CD14-positive monocyte (primary cell): ENCODE measurements around the gene SNX4. TPM values are rescaled to one million over a fixed set of nuclear protein-coding genes. Genes with fewer than 3 reads are reported as not detected.
"Not testable (repeated sequence)": the region's sequence is repeated elsewhere in the genome, so short reads cannot be mapped to it uniquely, and the experiment has no call there.

Experiments used
- DNase-seq, 3 donors: peaks; one replicate each; pipeline ENCODE4 v3.0.0-alpha.2; 2011 to 2022
- H2AFZ ChIP-seq: 2 replicates; pipeline ENCODE4 v1.6.0; 2012; ENCODE audit warnings: mild to moderate bottlenecking, low read depth, low read length, inconsistent platforms; ENCODE audit not compliant: insufficient read depth, poor library complexity, severe bottlenecking
- H3K27ac ChIP-seq, 2 donors: 1 replicate in 1 of 2; 2 replicates in 1 of 2; pipeline ENCODE4 v1.5.1; 2012 to 2013; ENCODE audit warnings: low read length in 2 of 2, control low read depth in 1 of 2, inconsistent platforms in 1 of 2, low read depth in 1 of 2, mild to moderate bottlenecking in 1 of 2
- H3K27me3 ChIP-seq, 2 donors: one replicate each; pipeline versions ENCODE4 v1.6.0 to v1.6.1; 2011 to 2013; ENCODE audit warnings: low read length in 2 of 2; ENCODE audit not compliant: control insufficient read depth in 2 of 2, insufficient read depth in 2 of 2
- H3K36me3 ChIP-seq, 2 donors: replicated peaks in 1 of 2; 1 replicate in 1 of 2; 2 replicates in 1 of 2; pipeline versions ENCODE4 v1.5.1 to v1.6.1; 2012 to 2013; ENCODE audit warnings: low read length in 2 of 2, control low read depth in 1 of 2, inconsistent platforms in 1 of 2, mild to moderate bottlenecking in 1 of 2; ENCODE audit not compliant: insufficient read depth in 2 of 2, control insufficient read depth in 1 of 2
- H3K4me1 ChIP-seq, 2 donors: 1 replicate in 1 of 2; 2 replicates in 1 of 2; pipeline versions ENCODE4 v1.5.1 to v1.6.1; 2012 to 2013; ENCODE audit warnings: low read length in 2 of 2, control low read depth in 1 of 2, inconsistent platforms in 1 of 2, mild to moderate bottlenecking in 1 of 2, moderate library complexity in 1 of 2; ENCODE audit not compliant: insufficient read depth in 2 of 2, control insufficient read depth in 1 of 2
- H3K4me2 ChIP-seq: replicated peaks from 2 replicates; pipeline ENCODE3; 2012; ENCODE audit warnings: low read length, moderate library complexity, mild to moderate bottlenecking; ENCODE audit not compliant: poor library complexity, severe bottlenecking; ENCODE audit errors: extremely low read depth
- H3K4me3 ChIP-seq, 3 experiments: fragments of 200-600 bp in 1 of 3; sonication (generic) in 1 of 3; replicated peaks in 1 of 3; 1 replicate in 2 of 3; 2 replicates in 1 of 3; pipeline ENCODE4 v1.5.1; 2011 to 2013; ENCODE audit warnings: low read length in 3 of 3, mild to moderate bottlenecking in 3 of 3, control low read depth in 2 of 3, low read depth in 2 of 3, inconsistent platforms in 1 of 3, moderate library complexity in 1 of 3
- H3K79me2 ChIP-seq: 2 replicates; pipeline ENCODE4 v1.6.0; 2012; ENCODE audit warnings: mild to moderate bottlenecking, control low read depth, inconsistent platforms, low read length, moderate library complexity; ENCODE audit not compliant: insufficient read depth
- H3K9ac ChIP-seq: 2 replicates; pipeline ENCODE4 v1.6.0; 2017; ENCODE audit warnings: low read length, mild to moderate bottlenecking; ENCODE audit not compliant: insufficient read depth, poor library complexity, severe bottlenecking
- H3K9me3 ChIP-seq, 2 donors: replicated peaks in 1 of 2; 1 replicate in 1 of 2; 2 replicates in 1 of 2; pipeline versions ENCODE4 v1.5.1 to v1.6.1; 2012 to 2013; ENCODE audit warnings: low read length in 2 of 2, control low read depth in 1 of 2; ENCODE audit not compliant: control insufficient read depth in 1 of 2, insufficient read depth in 1 of 2
- H4K20me1 ChIP-seq: 2 replicates; pipeline ENCODE4 v1.6.0; 2012; ENCODE audit warnings: mild to moderate bottlenecking, low read length, control low read depth, moderate library complexity; ENCODE audit not compliant: insufficient read depth
- H3K27ac Mint-ChIP-seq, 7 donors: one replicate each; pipeline ENCODE4 v1.8.0; 2020; ENCODE audit warnings: mild to moderate bottlenecking in 7 of 7, mixed read lengths in 7 of 7, moderate library complexity in 6 of 7, inconsistent platforms in 2 of 7
- H3K27me3 Mint-ChIP-seq, 3 donors: one replicate each; pipeline ENCODE4 v1.8.0; 2021 to 2022; ENCODE audit warnings: low read depth in 3 of 3, mild to moderate bottlenecking in 3 of 3, mixed read lengths in 3 of 3, moderate library complexity in 3 of 3, inconsistent platforms in 1 of 3
- H3K36me3 Mint-ChIP-seq, 2 donors: one replicate each; pipeline ENCODE4 v1.8.0; 2020; ENCODE audit warnings: mixed read lengths in 2 of 2, inconsistent platforms in 1 of 2, mild to moderate bottlenecking in 1 of 2
- H3K4me1 Mint-ChIP-seq: one replicate; pipeline ENCODE4 v1.8.0; 2020; ENCODE audit warnings: mild to moderate bottlenecking, mixed read lengths
- H3K4me3 Mint-ChIP-seq, 2 donors: one replicate each; pipeline ENCODE4 v1.8.0; 2020; ENCODE audit warnings: mild to moderate bottlenecking in 2 of 2, mixed read lengths in 2 of 2, moderate library complexity in 1 of 2
- H3K9me3 Mint-ChIP-seq, 7 donors: one replicate each; pipeline ENCODE4 v1.8.0; 2020 to 2022; ENCODE audit warnings: mixed read lengths in 7 of 7, mild to moderate bottlenecking in 6 of 7, moderate library complexity in 6 of 7, inconsistent platforms in 2 of 7
- WGBS: methylation state at CpG from one replicate; pipeline ENCODE4 v1.1.5; 2013; ENCODE audit warnings: missing lambda C conversion rate; ENCODE audit not compliant: insufficient coverage; 5-methylcytosine and 5-hydroxymethylcytosine counted together
- intact Hi-C, 2 donors: fragments of 100-400 bp; cut with micrococcal nuclease; formaldehyde crosslinking; loops; one replicate each; pipeline versions ENCODE4 v1.15.0 to v1.15.1; 2023
- polyA plus RNA-seq, 3 donors: library from polyadenylated mRNA; depleted of rRNA in 1 of 3; unstranded in 2 of 3; stranded (reverse) in 1 of 3; fragments of 300-500 nt in 2 of 3; fragments of >200 nt in 1 of 3; fragmentation: Illumina TruSeq in 2 of 3; gene quantifications; 1 replicate in 2 of 3; 2 replicates in 1 of 3; pipeline ENCODE4 v1.2.3, GENCODE V29; 2012 to 2021
- TF ChIP-seq, protein P1 (sequence below): fragments of 200-600 bp; IDR thresholded peaks from one replicate; pipeline ENCODE4 v1.8.0; 2022; ENCODE audit warnings: antibody characterized with exemption, mild to moderate bottlenecking

SNX4 gene
- polyA plus RNA-seq, 3 donors: 6.8 to 51.5 (median 40.8) TPM

DNA sequence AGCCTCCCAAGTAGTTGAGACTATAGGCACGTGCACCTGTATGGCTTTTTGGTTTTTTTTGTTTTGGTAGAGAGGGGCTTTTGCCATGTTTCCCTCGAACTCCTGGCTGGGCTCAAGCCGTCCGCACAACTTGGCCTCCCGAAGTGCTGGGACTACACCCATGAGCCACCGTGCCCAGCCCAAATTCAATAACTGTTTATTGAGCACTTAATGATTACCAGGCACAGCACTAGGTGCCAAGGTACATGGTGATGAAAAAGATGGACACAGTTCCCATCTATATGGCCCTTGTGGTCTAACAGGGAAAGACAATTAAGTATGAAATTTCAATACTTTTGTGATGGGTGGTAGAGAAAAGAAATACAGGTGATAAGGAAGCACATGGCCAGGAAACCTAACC is 109.1 kb downstream of the SNX4 start:
- Histone ChIP-seq H3K9me3 (no peaks in the 10 kb centered on the region), H4K20me1 (no peaks in the 10 kb centered on the region), H3K4me1 (no peaks in the 10 kb centered on the region), H3K27ac (no peak overlapping the region), H3K9ac (no peak overlapping the region), H3K4me3 (no peak overlapping the region), H3K27me3 (no peaks in the 10 kb centered on the region), H3K79me2 (no peaks in the 10 kb centered on the region), H2AFZ (no peak overlapping the region), H3K4me2 (no peak overlapping the region), H3K36me3 (no peaks in the 10 kb centered on the region)
- Mint-ChIP-seq H3K4me1 (no peaks in the 10 kb centered on the region), H3K27me3 (peaks cover 6 to 21% (median 14%) of the 10 kb centered on the region in 3 donors), H3K4me3 (no peak overlapping the region), H3K27ac (no peak overlapping the region), H3K36me3 (no peaks in the 10 kb centered on the region), H3K9me3 (peaks cover 0 to 3% (median 0%) of the 10 kb centered on the region in 7 donors)
- DNase-seq: no peak
- no CpG with 5 or more reads among the region's 6 CpGs for WGBS
- intact Hi-C loops: no loop called here
- TF ChIP-seq, protein P1, sequence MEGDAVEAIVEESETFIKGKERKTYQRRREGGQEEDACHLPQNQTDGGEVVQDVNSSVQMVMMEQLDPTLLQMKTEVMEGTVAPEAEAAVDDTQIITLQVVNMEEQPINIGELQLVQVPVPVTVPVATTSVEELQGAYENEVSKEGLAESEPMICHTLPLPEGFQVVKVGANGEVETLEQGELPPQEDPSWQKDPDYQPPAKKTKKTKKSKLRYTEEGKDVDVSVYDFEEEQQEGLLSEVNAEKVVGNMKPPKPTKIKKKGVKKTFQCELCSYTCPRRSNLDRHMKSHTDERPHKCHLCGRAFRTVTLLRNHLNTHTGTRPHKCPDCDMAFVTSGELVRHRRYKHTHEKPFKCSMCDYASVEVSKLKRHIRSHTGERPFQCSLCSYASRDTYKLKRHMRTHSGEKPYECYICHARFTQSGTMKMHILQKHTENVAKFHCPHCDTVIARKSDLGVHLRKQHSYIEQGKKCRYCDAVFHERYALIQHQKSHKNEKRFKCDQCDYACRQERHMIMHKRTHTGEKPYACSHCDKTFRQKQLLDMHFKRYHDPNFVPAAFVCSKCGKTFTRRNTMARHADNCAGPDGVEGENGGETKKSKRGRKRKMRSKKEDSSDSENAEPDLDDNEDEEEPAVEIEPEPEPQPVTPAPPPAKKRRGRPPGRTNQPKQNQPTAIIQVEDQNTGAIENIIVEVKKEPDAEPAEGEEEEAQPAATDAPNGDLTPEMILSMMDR: no peak

DNA sequence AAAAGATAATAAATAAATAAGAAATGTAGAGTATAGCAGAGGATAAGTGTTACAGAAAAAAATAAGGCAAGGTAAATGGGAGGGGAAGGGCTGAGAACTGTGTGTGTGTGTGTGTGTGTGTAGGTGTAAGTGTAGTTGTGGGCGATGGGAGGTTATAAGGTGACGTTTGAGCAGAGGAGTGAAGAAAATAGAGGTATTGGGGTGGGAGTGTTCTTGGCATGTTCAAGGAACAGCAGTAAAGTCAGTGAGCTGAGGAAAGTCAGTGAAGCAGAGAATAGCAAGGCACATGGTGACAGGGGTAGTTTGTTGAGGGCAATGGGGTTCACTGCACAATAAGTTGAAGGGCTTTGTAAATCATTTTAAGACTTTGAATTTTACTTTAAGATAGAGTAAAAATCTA is 113.9 kb downstream of the SNX4 start:
- no peak for DNase-seq
- Mint-ChIP-seq H3K27ac (no peak overlapping the region), H3K9me3 (peaks cover 0 to 5% (median 2%) of the 10 kb centered on the region in 7 donors), H3K27me3 (peaks cover 2 to 11% (median 8%) of the 10 kb centered on the region in 3 donors), H3K36me3 (no peaks in the 10 kb centered on the region), H3K4me1 (no peaks in the 10 kb centered on the region), H3K4me3 (no peak overlapping the region)
- Histone ChIP-seq H2AFZ (no peak overlapping the region), H3K27ac (no peak overlapping the region), H4K20me1 (no peaks in the 10 kb centered on the region), H3K9me3 (no peaks in the 10 kb centered on the region), H3K4me1 (no peaks in the 10 kb centered on the region), H3K4me3 (no peak overlapping the region), H3K79me2 (no peaks in the 10 kb centered on the region), H3K36me3 (no peaks in the 10 kb centered on the region), H3K4me2 (no peak overlapping the region), H3K27me3 (no peaks in the 10 kb centered on the region), H3K9ac (no peak overlapping the region)
- TF ChIP-seq, protein P1: no peak
- intact Hi-C loops: no loop called here
- 100% methylated on average over 2 of the region's 2 CpGs for WGBS

DNA sequence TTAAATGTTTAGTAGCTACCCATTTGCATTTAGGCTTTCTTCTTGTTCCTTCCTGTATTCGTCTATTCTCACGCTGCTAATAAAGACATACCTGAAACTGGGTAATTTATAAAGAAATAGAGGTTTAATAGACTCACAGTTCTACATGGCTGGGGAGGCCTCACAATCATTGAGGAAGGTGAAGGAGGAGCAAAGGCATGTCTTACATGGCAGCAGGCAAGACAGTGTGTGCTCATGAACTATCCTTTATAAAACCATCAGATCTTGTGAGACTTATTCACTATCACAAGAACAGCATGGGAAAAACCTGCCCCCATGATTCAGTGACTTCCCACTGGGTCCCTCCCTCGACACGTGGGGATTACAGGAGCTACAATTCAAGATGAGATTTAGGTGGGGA is 114.5 kb downstream of the SNX4 start:
- H3K9me3 Mint-ChIP-seq, H3K9me3 ChIP-seq, H3K27ac ChIP-seq, H3K4me1 ChIP-seq, H3K36me3 Mint-ChIP-seq, H3K27me3 ChIP-seq, H3K36me3 ChIP-seq, H4K20me1 ChIP-seq, DNase-seq, H3K79me2 ChIP-seq, H2AFZ ChIP-seq, H3K4me3 Mint-ChIP-seq, intact Hi-C loops, H3K9ac ChIP-seq, H3K4me1 Mint-ChIP-seq, H3K4me3 ChIP-seq, H3K4me2 ChIP-seq: not testable (repeated sequence)
- WGBS: no CpG with 5 or more reads among the region's 4 CpGs
- Mint-ChIP-seq H3K27me3 (peaks cover 2 to 13% (median 9%) of the 10 kb centered on the region in 3 donors), H3K27ac (peak overlapping the region in 1 of 7 donors; percentile 12)
